ENCODE data around the gene CSGALNACT2. TPM values are rescaled to one million over a fixed set of nuclear protein-coding genes. Genes with fewer than 3 reads are reported as not detected.

CSGALNACT2 gene
- total RNA-seq, 1 experiment from 2014 or later = 1.2 TPM

Other genes with a start within 250 kb of the CSGALNACT2 start
- gene RET, start 61.4 kb upstream of the CSGALNACT2 start, total RNA-seq (2014; rRNA removed; shearing (Covaris generic)) = 9.7 and 16.0 TPM in 2 replicates
- 31.0 and 41.3 TPM in 2 replicates for gene RASGEF1A, start 128.6 kb downstream of the CSGALNACT2 start, total RNA-seq (2014; rRNA removed; shearing (Covaris generic))
- gene FXYD4, start 233.2 kb downstream of the CSGALNACT2 start, total RNA-seq (2014; rRNA removed; shearing (Covaris generic)) = not detected in 2 replicates